Measurements from ENCODE around the gene CPXM1.

Gene CPXM1

GRCh38 chr20:2760952-2761305, 39.5 kb downstream of the CPXM1 start:
- H3K9me3 ChIP-seq (ENCODE audit: control insufficient read depth, insufficient read depth, low read length) = no peaks in the 10 kb centered on the region
- peaks cover 16% of the 10 kb centered on the region; the same call in 1 of the 2 replicates for H3K4me1 ChIP-seq (ENCODE audit: control insufficient read depth, insufficient read depth, low read length)
- H3K4me3 ChIP-seq (ENCODE audit: low read depth, low read length) = no peak overlapping the region
- H3K9ac ChIP-seq (ENCODE audit: low read depth, low read length) = no peak overlapping the region
- no peak overlapping the region for H3K27ac ChIP-seq (ENCODE audit: low read depth, low read length)
- H3K36me3 ChIP-seq (ENCODE audit: control insufficient read depth, insufficient read depth, low read length) = no peaks in the 10 kb centered on the region
- no peaks in the 10 kb centered on the region for H3K27me3 ChIP-seq (ENCODE audit: control insufficient read depth, insufficient read depth, low read length)

DNA sequence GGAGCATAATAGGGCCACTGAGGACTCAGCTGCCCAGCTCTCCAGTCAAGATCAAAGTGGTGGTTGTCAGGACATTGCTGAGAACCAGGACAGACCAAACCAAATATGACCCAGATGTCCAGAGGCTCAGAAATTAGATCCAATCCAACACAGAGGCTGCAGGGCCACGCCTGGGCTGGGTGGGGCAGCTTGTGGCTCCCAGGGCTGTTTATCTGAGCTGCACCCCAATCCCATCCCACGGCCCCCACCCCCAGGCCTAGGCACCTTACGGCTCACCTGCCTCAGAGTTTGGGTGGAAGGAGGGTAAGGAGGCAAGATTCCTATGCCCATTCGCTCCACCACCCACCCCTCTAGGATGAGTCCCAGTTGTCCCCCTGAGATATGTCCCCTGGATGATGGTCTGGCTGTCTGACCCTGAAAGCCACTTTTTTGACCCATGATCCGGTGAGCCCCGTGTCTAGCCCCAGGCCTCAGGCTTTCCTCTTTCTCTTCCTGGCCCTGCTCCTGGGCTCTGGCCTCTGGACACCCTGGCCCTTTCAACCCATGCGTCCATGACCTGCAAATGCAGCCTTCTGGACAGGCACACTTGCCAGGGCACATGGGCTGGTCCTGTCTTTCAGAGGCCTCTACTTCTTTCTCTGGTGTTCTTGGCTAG, 40.0 kb downstream of the CPXM1 start:
- no peaks in the 10 kb centered on the region for H3K36me3 ChIP-seq (ENCODE audit: control insufficient read depth, insufficient read depth, low read length)
- no peak overlapping the region for H3K27ac ChIP-seq (ENCODE audit: low read depth, low read length)
- H3K4me3 ChIP-seq (ENCODE audit: low read depth, low read length) = no peak overlapping the region
- no peaks in the 10 kb centered on the region for H3K27me3 ChIP-seq (ENCODE audit: control insufficient read depth, insufficient read depth, low read length)
- no peak overlapping the region for H3K9ac ChIP-seq (ENCODE audit: low read depth, low read length)
- H3K9me3 ChIP-seq (ENCODE audit: control insufficient read depth, insufficient read depth, low read length) = no peaks in the 10 kb centered on the region
- H3K4me1 ChIP-seq (ENCODE audit: control insufficient read depth, insufficient read depth, low read length) = peaks cover 16% of the 10 kb centered on the region; the same call in 1 of the 2 replicates

DNA sequence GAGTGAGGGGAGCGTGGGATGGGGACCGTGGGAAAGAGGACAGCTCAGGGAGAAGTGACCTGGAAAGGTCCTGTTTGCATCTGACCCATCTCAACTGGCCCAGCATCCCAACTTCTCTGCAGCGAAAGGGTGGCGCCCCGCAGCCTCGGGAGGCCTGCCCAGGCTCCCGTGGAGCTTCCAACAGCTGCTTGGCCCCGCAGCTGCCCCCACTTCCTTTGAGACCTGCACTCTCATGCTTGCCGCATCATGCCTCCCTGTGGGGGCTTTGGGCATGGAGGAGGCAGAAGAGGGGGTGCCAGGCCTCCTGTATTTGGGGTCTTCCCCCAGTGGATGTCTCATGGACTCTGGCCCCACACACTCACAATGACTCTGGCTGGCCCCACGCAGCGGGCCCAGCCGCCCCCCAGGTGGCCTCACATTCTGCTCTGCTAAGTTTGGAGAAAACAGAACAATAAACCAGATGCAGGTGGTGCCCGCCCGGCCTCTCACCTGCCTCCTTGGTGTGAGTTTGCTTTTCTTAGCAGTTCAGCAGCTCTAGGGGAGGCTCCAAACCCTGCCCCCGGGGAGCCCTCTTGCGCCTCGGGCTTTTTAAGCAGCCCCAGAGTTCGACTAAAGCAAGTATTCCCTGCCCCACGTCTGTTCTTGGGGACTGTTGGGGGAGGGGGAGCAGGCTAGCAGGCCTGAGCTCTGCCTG, 40.7 kb downstream of the CPXM1 start:
- H3K9me3 ChIP-seq (ENCODE audit: control insufficient read depth, insufficient read depth, low read length) = no peaks in the 10 kb centered on the region
- peaks cover 16% of the 10 kb centered on the region; the same call in 1 of the 2 replicates for H3K4me1 ChIP-seq (ENCODE audit: control insufficient read depth, insufficient read depth, low read length)
- peaks cover 5% of the 10 kb centered on the region; the same call in 1 of the 2 replicates for H3K27me3 ChIP-seq (ENCODE audit: control insufficient read depth, insufficient read depth, low read length)
- no peak overlapping the region for H3K9ac ChIP-seq (ENCODE audit: low read depth, low read length)
- no peak overlapping the region for H3K4me3 ChIP-seq (ENCODE audit: low read depth, low read length)
- no peaks in the 10 kb centered on the region for H3K36me3 ChIP-seq (ENCODE audit: control insufficient read depth, insufficient read depth, low read length)
- no peak overlapping the region for H3K27ac ChIP-seq (ENCODE audit: low read depth, low read length)

GRCh38 chr20:2759143-2759542, 41.3 kb downstream of the CPXM1 start:
- H3K4me3 ChIP-seq (ENCODE audit: low read depth, low read length) = no peak overlapping the region
- peaks cover 16% of the 10 kb centered on the region; the same call in 1 of the 2 replicates for H3K4me1 ChIP-seq (ENCODE audit: control insufficient read depth, insufficient read depth, low read length)
- no peak overlapping the region for H3K9ac ChIP-seq (ENCODE audit: low read depth, low read length)
- no peak overlapping the region for H3K27ac ChIP-seq (ENCODE audit: low read depth, low read length)
- H3K36me3 ChIP-seq (ENCODE audit: control insufficient read depth, insufficient read depth, low read length) = no peaks in the 10 kb centered on the region
- H3K9me3 ChIP-seq (ENCODE audit: control insufficient read depth, insufficient read depth, low read length) = no peaks in the 10 kb centered on the region
- H3K27me3 ChIP-seq (ENCODE audit: control insufficient read depth, insufficient read depth, low read length) = peaks cover 11% of the 10 kb centered on the region

GRCh38 chr20:2757969-2758368, 42.5 kb downstream of the CPXM1 start:
- H3K27me3 ChIP-seq (ENCODE audit: control insufficient read depth, insufficient read depth, low read length) = peaks cover 23% of the 10 kb centered on the region
- H3K9me3 ChIP-seq (ENCODE audit: control insufficient read depth, insufficient read depth, low read length) = no peaks in the 10 kb centered on the region
- H3K9ac ChIP-seq (ENCODE audit: low read depth, low read length) = no peak overlapping the region
- H3K4me3 ChIP-seq (ENCODE audit: low read depth, low read length) = no peak overlapping the region
- H3K4me1 ChIP-seq (ENCODE audit: control insufficient read depth, insufficient read depth, low read length) = peaks cover 18% of the 10 kb centered on the region
- no peak overlapping the region for H3K27ac ChIP-seq (ENCODE audit: low read depth, low read length)
- no peaks in the 10 kb centered on the region for H3K36me3 ChIP-seq (ENCODE audit: control insufficient read depth, insufficient read depth, low read length)

DNA sequence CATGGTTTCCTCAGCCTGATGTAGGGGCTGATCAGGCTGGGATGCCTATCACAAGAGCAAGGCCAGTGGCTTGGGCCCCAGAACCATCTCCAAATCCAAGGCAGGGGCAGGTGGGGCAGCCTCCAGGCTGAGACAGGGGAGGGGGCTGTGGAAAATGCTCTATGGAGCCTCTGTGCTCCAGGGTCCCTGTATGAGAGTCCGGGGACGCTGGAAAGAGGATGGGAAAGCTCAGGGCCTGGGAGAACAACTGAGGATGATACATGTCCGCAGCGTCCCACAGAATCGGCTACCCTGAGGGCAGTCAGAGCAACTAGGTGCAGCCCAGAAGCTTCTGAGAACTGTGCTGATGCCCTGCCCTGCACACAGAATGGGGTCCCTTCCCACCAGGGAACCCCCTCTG, 43.4 kb downstream of the CPXM1 start:
- Histone ChIP-seq H3K27ac (ENCODE audit: low read depth, low read length) (no peak overlapping the region), H3K9me3 (ENCODE audit: control insufficient read depth, insufficient read depth, low read length) (no peaks in the 10 kb centered on the region), H3K9ac (ENCODE audit: low read depth, low read length) (no peak overlapping the region), H3K27me3 (ENCODE audit: control insufficient read depth, insufficient read depth, low read length) (peaks cover 33% of the 10 kb centered on the region), H3K4me1 (ENCODE audit: control insufficient read depth, insufficient read depth, low read length) (peaks cover 16% of the 10 kb centered on the region), H3K4me3 (ENCODE audit: low read depth, low read length) (no peak overlapping the region), H3K36me3 (ENCODE audit: control insufficient read depth, insufficient read depth, low read length) (no peaks in the 10 kb centered on the region)

DNA sequence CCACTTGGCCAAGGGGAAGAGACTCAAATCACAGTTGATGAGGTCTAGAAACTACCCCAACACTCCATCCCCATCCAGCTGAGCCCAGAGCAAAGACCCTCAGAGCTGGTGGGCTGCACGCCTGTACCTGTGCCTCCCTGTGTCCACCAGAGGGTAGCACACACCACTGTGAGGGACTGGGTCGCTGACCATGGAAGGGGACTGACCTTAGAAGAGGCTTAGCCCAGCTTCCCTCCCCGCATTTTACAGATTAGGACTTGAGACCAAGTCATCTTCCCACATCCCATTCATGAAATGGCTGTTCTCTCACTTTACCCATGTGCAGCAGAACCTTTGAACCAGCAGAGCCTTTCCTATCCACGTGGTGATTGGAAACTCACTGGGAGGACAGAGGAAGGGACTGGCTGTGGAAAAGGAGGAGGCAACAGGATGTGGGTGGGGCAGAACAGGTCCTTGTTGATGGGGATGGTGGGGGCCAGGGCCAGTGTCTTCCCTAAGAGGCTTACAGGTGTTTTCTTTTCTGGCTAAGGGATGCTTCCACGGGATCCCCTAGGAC, 44.3 kb downstream of the CPXM1 start:
- Histone ChIP-seq H3K27me3 (ENCODE audit: control insufficient read depth, insufficient read depth, low read length) (peaks cover 42% of the 10 kb centered on the region), H3K27ac (ENCODE audit: low read depth, low read length) (no peak overlapping the region), H3K9me3 (ENCODE audit: control insufficient read depth, insufficient read depth, low read length) (no peaks in the 10 kb centered on the region), H3K9ac (ENCODE audit: low read depth, low read length) (no peak overlapping the region), H3K4me1 (ENCODE audit: control insufficient read depth, insufficient read depth, low read length) (peaks cover 19% of the 10 kb centered on the region), H3K4me3 (ENCODE audit: low read depth, low read length) (no peak overlapping the region), H3K36me3 (ENCODE audit: control insufficient read depth, insufficient read depth, low read length) (no peaks in the 10 kb centered on the region)

DNA sequence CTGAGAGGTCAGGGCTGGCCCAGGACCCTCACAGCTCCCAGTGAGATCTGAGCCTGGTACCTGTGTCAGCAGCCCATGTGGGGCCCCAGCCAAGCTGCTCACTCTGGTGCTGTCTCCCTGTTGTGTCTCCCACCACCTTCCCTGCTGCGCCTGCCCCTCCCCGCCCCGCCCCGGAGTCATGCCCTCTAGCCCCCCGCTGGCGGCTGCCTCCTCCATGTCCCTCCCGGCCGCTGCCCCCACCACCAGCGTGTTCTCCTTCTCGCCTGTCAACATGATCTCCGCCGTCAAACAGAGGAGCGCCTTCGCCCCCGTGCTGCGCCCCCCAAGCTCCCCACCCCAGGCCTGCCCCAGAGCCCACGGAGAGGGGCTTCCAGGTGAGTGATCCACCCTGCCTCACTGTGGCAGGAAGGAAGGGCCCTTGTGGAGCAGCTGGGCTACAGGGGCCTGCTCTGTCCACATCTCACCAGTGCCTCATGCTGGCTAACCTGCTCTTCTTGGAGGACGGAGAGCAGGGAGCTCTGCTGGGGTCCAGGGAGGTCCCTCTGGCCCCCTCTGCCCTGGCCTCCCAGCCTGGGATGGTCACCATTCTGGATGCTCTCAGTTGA, 44.9 kb downstream of the CPXM1 start:
- H3K27ac ChIP-seq (ENCODE audit: low read depth, low read length) = no peak overlapping the region
- H3K4me3 ChIP-seq (ENCODE audit: low read depth, low read length) = no peak overlapping the region
- peaks cover 22% of the 10 kb centered on the region for H3K4me1 ChIP-seq (ENCODE audit: control insufficient read depth, insufficient read depth, low read length)
- H3K9me3 ChIP-seq (ENCODE audit: control insufficient read depth, insufficient read depth, low read length) = no peaks in the 10 kb centered on the region
- H3K9ac ChIP-seq (ENCODE audit: low read depth, low read length) = no peak overlapping the region
- peaks cover 47% of the 10 kb centered on the region for H3K27me3 ChIP-seq (ENCODE audit: control insufficient read depth, insufficient read depth, low read length)
- H3K36me3 ChIP-seq (ENCODE audit: control insufficient read depth, insufficient read depth, low read length) = no peaks in the 10 kb centered on the region

- no peaks in the 10 kb centered on the region for H3K9me3 ChIP-seq (ENCODE audit: control insufficient read depth, insufficient read depth, low read length)
Measured at GRCh38 chr20:2754424-2754823, 46.0 kb downstream of the CPXM1 start.

DNA sequence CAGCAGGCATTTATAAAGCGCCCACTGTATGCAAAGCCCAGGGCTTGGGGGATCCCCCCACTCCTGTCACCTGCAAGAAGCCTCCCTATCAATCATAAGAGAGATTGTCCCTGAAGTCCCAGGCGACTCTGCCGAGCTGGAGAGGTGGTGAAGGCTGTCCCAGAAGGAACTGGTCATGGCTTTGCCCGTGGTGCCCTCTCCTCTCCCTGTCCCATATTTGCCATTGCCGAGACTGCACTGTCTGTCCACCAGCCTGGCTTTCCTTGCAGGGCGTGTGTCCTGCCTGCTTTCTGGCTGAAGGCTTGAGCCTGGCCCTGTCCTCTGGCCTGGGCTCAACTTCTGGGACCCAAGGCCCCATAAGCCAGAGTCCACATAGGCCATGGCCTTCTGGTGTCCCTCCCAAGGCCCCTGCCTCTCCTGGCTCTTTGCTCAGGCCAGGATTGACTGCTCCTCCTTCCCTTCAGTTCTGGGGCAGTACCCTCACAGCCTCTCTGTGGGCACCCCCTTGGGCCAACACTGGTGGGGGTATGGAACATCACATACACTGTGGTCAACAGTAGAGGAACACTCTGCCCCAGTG, 46.9 kb downstream of the CPXM1 start:
- H3K4me3 ChIP-seq (ENCODE audit: low read depth, low read length) = no peak overlapping the region
- H3K9me3 ChIP-seq (ENCODE audit: control insufficient read depth, insufficient read depth, low read length) = no peaks in the 10 kb centered on the region
- no peak overlapping the region for H3K27ac ChIP-seq (ENCODE audit: low read depth, low read length)
- H3K36me3 ChIP-seq (ENCODE audit: control insufficient read depth, insufficient read depth, low read length) = no peaks in the 10 kb centered on the region
- H3K4me1 ChIP-seq (ENCODE audit: control insufficient read depth, insufficient read depth, low read length) = peaks cover 23% of the 10 kb centered on the region
- H3K9ac ChIP-seq (ENCODE audit: low read depth, low read length) = no peak overlapping the region
- H3K27me3 ChIP-seq (ENCODE audit: control insufficient read depth, insufficient read depth, low read length) = peaks cover 67% of the 10 kb centered on the region

More at GRCh38 chr20:2754424-2754823, 46.0 kb downstream of the CPXM1 start:
- Histone ChIP-seq H3K36me3 (ENCODE audit: control insufficient read depth, insufficient read depth, low read length) (no peaks in the 10 kb centered on the region), H3K27ac (ENCODE audit: low read depth, low read length) (no peak overlapping the region), H3K4me1 (ENCODE audit: control insufficient read depth, insufficient read depth, low read length) (peaks cover 16% of the 10 kb centered on the region), H3K27me3 (ENCODE audit: control insufficient read depth, insufficient read depth, low read length) (peaks cover 59% of the 10 kb centered on the region), H3K9ac (ENCODE audit: low read depth, low read length) (no peak overlapping the region), H3K4me3 (ENCODE audit: low read depth, low read length) (no peak overlapping the region)
